LHCN-M2 (cell line): Measurements from ENCODE around the gene FEN1. TPM values are rescaled to one million over a fixed set of nuclear protein-coding genes. Genes with fewer than 3 reads are reported as not detected.

Source experiments
- DNase-seq: peaks from one replicate; pipeline ENCODE4 v3.0.0-alpha.2; 2012; ENCODE audit warnings: low read depth
- total RNA-seq: library from RNA; depleted of rRNA; stranded (reverse); fragments of >200 nt; gene quantifications from 2 replicates; pipeline ENCODE4 v1.2.3, GENCODE V29; 2014

Gene FEN1
- total RNA-seq, 1 experiment from 2014 or later = 129 TPM

DNA sequence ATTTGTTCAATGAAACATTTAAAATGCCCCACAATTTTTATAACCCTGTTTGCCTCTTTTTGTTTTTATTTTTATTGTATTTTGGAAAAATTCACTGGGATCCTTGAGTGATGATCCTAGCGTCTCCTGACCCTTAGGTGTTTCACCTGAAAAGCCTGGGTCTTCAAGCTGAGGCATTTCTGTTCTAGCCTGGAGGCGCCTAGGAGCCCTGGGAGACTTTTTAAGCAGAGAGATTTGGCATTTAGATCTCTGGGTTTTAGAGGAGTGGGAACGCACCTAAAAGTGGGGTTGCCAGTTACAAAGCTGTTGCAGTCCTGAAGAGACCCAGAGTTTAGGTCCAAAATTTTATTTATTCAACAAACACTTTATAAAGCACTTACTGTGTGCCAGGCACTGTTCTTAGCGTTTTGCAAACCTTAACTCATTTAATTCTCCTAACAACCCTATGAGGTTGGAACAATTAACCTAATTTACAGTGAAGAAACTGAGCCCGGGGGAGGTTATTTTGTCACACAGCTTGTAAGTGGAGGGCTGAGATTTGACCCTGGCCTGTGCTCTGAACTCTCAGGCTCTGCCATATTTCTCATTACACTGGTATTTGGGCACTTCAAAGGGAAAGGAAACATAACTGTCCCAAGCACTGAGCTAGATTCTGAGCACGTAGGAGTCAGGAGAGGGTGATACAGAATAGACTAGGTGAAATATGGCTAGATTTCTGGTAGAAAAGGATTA, 24.9 kb downstream of the FEN1 start:
- no peak for DNase-seq

DNA sequence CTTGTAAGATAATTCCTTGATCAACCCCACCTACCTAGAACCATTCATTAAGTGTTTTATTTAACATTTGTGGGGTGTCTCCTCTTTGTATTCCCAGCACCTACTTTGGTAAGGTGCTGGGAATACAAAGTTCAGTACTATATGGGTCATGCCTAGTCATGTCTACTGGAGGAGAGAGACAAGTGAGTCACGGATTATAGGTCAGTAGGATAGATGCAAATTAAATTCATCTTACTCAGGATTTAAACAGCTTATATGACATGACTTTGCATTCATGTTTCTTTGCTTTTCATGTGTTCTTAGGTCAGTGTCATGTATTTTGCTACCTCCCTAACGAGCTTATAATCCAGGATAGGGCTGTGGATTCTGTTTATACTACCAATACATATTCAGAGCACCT, 27.5 kb downstream of the FEN1 start:
- peak; percentile 56 for DNase-seq

DNA sequence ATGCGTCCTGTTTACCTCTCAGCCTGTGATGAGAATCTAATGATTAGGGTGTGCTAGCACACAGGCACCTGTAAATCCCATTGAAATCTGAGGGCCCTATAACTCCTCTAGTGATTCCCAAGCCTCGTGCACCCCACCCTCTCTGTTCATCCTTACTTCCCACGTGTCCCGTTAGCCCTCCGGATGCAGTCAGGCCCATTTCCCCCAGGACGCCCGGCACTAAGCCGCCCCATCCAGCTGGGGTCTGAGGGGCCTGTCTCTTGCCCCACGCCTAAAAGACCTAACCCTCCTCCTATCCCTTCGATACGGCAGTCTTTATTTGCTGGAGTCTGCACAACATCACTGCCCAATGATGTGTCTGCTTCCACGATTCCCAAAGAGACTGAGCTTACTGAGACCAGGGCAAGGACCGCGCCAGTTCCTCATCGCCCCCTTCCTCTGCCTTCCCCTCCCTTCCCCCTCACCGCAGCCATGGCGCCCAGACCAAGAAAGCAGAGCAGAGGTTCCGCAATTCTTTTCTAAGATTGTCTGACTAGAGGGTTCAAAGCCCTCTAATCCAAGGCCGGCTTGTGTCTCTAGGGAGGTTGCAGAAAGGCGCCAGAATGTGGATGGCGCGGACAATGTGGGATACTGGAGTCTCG, 34.3 kb downstream of the FEN1 start:
- no peak for DNase-seq

DNA sequence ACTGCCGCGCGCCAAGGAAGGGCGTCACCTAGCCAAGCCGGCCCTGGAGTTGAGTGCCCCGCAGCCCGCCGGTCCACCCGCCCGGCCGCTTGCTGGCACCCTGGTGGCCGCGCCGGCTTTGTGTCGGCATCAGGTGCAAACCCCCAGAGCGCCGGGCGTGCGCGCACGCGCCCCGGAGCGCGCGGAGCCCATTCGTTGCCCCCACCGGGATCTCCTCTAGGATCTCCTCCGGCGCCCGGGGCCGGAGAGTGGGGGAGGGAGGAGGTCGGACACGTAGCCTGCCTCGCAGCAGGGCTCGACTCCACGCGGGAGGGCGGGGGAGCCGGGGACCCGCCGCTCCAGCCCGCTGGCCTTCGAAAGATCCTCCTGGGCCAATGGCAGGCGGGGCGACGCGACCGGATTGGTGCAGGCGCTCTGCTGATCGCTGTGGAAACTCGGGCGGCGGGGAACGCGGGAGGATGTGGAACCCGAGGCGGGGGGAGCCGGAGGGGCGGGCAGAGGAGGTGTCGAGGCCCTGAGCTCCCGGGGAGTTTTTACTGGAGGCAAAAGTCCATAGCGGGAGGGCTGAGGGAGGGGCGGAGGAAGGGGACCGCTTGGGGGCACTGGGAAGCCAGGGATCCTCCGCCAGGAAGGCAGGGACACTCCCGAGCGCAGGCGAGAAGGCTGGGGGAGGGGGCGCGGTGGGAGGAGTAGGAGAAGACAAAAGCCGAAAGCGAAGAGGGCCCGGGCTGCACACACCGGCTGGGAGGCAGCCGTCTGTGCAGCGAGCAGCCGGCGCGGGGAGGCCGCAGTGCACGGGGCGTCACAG, 35.1 kb downstream of the FEN1 start, which contains the start of gene FADS2:
FADS2 (plus strand) TSS at position 730 of the 808 bp plus-strand sequence. CDS start 91 bp downstream, outside the sequence.
- DNase-seq = peak; percentile 71

DNA sequence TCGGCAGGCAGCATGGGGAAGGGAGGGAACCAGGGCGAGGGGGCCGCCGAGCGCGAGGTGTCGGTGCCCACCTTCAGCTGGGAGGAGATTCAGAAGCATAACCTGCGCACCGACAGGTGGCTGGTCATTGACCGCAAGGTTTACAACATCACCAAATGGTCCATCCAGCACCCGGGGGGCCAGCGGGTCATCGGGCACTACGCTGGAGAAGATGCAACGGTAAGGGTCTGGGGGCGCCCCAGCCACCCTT, 35.6 kb downstream of the FEN1 start:
- DNase-seq = no peak

DNA sequence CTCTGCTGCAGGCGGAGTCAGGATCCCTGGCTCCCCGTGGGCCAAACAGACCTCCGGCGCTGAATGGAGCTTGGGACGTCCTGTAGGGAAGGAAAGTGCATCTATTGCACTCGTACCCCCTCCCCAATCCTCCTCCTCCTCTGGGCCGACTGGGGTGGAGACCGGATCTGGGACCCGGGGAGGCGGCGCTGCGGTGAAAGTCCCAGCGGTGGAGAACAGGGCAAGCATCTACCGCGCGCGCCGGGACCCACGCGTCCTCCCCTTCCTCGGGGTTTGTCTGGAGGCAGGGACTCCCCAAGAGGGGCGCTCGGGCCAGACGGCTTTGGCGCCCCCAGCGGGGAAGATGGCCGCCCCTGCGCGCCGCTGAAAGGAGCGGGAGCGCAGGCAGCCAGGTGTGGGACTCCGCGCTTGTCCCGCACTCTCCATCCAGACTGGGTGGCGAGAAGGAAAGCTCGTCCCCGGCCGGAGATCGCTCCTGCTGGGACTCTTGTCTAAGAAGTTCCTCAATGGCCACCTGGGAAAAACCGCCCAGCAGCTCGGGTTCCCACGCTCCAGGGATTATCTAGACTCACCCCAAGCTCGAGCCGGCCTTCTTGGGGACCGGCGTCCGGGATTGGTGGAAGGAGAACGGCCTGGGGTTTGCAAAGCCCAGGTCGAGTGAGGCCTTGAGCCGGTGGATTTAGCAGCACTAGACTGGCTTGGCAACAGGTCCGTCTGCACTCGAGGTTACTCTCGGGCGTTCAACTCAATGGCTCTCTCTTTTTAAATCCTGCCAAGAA, 36.1 kb downstream of the FEN1 start:
- no peak for DNase-seq

DNA sequence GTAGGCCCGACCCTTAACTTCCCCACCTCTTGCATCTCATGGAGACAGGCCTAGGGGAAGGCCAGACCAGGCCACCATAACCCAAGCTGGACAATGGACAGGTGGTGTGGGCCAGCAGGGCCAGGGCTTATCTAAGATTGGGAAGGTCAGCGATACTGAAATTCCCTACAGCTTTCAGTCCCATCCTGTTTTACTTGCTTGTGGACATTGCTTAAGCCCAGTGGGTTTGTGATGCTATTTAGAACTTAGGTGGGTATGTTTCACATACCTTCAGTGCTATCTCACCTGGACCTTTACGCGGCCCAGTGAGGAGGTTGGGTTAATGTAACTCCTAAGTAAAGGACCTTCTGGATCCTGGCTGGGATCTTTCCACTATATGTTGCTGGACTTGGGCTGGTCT, 37.1 kb downstream of the FEN1 start:
- no peak for DNase-seq

DNA sequence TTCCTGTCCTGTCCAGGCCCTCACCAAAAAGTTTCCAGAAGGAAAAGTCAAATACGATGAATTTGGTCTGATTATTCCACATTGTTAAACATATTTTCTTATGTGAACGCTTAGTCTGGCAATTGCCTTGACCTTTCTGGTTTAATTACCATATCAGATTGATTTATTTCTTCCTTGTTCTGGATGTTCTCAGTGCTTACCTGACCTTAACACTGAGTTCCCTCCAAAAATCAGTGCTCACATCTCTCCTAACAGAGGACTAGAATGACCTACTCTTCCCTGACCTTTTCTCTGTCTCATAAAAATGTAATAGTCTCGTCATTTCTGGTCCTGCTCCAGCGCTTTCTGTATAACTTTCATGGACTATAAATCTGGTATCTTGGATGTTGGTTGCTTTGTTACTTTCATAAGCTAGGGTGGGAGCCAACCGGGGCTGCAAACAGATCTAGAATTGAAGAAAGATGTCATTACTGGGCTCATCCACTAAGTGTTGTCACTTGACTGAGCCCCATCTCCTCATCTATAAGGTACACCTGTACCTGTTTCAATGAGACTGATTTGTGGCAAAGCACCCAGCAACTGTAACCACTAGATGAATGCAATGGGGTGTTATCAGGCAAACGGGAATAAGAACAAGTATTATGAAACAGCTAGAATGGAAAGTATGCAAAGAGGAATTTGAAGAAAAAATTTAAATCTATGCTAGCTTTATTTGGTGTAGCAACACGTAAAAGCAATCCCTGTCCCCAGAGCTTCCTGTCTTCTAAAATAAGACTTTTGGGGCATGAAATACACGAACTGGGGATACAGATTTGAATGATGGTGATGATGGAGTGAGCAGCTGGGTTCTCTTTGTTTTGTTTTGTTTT, 37.8 kb downstream of the FEN1 start:
- DNase-seq = no peak

DNA sequence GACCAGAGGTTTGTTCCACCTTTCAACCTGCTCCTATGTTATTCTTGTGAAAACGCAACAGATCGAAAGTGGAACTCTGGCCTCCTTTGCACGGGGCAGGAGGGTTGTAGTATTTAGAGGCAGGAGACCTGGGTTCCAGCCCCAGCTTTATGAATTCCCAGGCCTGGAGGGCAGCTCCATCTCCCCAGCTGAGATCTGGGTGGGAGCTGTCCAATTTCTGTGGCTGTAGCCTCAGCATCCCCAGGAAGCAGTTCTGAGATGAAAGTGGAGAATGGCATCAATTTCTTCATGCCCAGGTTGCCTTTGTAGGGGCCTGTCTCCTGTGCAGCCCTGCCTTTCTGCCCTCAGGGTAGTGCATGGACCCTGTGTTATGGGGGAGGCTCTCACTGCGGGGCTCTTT, 39.5 kb downstream of the FEN1 start:
- DNase-seq = no peak

DNA sequence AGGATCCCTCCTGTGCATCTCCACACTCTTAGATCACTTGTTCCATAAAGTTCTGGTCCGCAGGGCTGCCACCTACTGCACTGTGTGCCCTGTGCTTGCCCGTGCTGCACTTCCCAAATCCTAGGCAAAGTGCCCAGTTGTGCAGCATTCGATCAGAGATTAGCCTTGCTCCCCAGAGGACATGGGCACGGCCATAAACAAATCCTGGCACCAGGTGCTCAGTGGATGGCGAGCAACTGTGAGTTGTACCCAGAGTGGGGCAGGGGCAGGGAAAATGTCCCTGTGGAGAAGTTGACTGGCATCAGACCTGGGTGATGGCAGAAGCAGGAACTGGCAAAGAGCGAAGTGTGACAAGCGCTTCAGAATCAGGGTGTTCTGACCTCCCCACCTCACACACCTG, 40.0 kb downstream of the FEN1 start:
- no peak for DNase-seq

DNA sequence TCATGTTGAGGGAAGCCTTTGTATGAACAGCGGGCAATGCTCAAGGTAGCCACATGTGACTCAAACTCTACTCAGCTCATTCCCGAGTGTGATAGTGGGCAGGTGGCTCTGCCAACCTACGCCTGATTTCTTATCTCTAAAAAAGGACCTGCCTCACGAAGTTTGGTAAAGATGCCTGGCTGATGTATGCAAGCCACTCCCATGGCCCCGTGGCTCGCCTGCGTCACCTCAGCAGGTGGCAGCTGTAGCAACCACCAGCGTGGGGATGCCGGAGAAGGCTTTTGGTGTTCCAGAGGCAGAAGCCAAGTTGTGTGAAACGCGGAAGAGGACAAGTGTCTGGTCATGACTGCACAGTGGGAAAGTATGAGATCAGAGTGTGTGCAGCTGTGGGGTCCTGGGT, 40.8 kb downstream of the FEN1 start:
- no peak for DNase-seq

DNA sequence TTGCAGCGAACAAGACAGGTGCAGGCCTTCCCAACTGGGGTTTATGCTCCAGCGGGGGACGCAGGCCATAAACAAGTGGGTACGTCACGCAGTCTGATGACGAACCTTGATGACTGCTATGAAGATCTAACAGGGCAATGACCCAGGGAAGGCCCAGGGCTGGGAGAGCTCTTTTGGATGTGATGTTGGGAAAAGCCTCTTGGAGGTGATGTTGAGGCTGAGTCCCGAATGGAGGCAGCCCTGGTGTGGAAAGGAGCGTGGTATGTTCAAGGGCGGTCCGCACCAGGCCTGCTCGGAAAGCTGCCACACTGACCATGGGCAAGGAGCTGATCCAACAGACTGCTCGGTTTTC, 41.2 kb downstream of the FEN1 start:
- no peak for DNase-seq

DNA sequence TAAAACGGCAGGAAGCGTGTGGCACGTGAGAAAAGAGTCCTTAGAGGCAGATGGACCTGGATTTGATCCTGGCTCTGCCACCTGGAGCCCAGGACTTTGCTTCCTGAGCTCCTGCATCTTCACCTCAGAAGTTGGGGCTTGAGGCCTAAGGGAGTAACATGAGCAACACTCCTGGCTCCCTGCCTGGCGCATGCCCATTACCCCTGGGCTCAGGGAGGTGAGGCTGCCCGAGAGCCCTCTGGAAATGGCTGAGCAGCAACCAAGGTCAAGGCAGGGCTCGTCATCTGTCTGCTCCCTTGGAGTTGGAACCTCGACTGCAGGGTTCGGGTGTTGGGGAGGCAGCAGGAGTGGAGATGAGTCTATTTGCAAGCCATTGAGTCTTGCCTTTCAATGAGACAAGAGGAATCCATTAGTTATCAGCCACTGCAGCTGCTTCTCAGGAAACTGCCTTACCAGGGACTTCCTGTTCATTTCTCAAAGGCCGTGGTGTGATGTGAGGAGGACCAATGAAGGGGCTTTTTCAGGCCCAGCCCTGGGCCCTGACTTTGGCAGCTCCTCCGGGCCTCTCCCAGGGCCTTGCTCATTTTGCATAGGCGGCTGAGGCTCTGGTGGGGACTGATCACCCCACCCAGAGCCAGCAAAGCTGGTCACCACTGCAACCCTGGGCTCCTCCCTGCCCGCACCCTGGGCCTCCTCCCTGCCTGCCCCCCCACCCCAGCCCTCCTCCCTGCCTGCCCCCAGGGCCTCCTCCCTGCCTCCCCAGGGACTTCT, 41.8 kb downstream of the FEN1 start:
- peak; percentile 54 for DNase-seq

DNA sequence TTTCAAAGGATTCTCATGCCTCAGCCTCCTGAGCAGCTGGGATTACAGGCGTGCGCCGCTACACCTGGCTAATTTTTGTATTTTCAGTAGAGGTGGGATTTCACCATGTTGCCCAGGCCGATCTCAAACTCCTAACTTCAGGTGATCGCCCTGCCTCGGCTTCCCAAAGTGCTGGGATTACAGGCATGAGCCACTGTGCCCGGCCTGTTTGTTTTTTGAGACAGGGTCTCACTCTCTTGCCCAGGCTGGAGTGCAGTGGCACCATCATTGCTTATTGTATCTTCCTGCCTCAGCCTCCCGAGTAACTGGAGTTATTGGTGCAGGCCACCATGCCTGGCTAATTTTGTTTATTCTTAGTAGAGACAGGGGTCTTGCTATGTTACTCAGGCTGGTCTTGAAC, 43.5 kb downstream of the FEN1 start:
- DNase-seq = no peak

DNA sequence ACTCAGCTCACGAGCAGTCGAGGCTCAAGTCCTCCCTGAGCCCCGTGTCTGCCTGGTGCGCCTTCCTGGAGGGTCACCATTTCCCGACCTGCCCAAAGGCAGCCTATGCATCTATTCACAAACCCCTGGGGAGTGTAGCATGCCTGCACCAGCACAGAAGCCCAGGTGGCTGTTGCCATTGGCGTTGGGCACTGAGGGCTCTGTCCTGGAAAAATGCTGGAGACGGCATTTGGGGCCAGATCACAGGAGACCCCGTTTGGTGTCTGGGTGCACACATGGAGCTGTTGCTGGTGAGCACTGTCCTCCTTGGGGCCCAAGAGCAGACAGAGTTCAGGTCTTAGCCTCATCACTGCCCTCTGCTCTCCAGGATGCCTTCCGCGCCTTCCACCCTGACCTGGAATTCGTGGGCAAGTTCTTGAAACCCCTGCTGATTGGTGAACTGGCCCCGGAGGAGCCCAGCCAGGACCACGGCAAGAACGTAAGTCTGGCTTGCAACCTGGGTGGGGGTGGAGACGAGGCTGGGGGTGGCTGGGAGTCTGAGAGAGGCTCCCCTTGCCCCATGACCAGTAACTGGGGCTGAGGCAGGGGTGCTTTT, 44.8 kb downstream of the FEN1 start:
- no peak for DNase-seq

DNA sequence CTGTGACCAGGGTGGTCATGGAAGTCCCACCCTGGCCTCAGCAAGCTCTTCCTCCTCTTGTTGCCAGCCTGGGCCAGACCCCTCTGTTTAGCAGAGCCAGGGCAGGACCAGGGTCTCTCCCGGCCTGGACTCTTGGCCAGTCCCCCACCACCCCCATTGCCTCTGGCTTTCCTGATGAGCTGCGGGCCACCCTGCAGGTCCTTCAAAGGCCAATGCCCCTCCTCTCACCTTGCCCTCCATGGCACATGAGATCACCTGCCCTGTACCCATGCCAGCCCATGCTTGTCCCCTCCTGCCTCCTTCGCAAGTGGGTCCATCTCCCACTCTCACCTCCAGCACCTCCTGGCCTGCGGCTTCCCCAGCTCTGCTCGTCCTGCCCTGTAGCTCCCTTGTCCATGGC, 45.8 kb downstream of the FEN1 start:
- DNase-seq = no peak

DNA sequence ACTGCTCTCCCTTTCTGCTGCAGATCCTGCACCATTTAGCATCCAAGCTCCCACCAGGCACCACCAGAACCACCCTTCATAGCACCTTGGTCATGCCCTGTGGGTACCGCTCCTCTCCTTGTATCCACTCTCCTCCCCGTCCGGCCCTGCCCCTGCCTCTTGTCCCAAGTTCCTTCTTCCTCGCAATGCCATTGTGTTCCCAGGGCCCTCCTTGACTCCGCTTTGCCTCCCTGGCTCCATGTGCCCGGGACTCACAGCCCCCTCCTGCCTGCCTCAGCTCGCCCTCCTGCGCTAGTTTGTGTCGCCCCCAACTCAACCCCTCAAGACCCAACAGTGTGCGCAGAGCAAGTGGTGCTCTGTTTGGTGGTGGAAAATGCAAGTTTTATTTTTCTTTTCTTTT, 46.2 kb downstream of the FEN1 start:
- no peak for DNase-seq

DNA sequence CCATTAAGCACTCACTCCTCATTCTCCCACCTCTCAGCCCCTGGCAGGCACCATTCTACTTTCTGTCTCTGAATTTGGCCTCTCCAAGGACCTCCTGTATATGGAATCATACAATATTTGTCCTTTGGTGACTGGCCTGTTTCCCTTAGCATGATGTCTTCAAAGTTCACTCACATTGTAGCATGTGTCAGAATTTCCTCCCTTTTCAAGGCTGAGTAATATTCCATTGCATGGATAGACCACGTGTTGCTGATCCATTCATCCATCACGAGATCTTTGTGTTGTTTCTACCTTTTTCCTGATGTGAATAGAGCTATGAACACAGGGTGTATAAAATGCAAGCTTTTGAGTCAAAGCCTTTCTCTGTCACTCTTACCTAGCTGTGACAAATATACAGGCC, 47.0 kb downstream of the FEN1 start:
- DNase-seq = no peak

DNA sequence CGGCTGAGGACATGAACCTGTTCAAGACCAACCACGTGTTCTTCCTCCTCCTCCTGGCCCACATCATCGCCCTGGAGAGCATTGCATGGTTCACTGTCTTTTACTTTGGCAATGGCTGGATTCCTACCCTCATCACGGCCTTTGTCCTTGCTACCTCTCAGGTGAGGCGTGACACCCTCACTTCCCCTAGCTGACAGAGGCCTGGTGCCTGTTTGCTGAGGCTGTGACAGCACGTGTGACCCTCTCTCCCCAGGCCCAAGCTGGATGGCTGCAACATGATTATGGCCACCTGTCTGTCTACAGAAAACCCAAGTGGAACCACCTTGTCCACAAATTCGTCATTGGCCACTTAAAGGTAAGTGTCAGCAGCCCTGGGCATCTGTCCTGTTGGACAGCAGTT, 47.7 kb downstream of the FEN1 start:
- no peak for DNase-seq
